ENCODE measurements around the gene FAM193B.

DNA sequence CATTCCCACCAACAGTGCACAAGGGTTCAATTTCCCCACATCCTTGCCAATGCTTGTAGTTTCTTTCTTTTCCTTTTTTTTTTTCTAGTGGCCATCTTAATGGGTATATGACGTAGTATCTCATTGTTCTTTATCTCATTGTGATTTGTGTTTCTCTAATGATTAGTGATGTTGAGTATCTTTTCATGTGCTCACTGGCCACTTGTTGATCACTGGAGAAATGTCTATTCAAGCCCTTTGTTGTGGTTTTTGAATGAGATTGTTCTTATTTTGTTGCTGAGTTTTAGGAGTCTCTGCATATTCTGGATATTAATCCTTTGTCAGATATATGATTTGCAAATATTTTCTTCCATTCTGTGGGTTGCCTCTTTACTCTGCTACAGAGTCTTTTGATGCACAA is 36.0 kb upstream of the FAM193B start:
- TF ChIP-seq EZH2 (IDR thresholded peaks at IDR 0.05; ENCODE audit: borderline replicate concordance, low read depth, low read length, poor library complexity, severe bottlenecking) = no peak
- TF ChIP-seq, protein P1, sequence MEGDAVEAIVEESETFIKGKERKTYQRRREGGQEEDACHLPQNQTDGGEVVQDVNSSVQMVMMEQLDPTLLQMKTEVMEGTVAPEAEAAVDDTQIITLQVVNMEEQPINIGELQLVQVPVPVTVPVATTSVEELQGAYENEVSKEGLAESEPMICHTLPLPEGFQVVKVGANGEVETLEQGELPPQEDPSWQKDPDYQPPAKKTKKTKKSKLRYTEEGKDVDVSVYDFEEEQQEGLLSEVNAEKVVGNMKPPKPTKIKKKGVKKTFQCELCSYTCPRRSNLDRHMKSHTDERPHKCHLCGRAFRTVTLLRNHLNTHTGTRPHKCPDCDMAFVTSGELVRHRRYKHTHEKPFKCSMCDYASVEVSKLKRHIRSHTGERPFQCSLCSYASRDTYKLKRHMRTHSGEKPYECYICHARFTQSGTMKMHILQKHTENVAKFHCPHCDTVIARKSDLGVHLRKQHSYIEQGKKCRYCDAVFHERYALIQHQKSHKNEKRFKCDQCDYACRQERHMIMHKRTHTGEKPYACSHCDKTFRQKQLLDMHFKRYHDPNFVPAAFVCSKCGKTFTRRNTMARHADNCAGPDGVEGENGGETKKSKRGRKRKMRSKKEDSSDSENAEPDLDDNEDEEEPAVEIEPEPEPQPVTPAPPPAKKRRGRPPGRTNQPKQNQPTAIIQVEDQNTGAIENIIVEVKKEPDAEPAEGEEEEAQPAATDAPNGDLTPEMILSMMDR (conservative IDR thresholded peaks at IDR 0.05; ENCODE audit: low read depth, low read length) = no peak
